ENCODE results near the gene ACSF3.
"Not testable (repeated sequence)": the region's sequence is repeated elsewhere in the genome, so short reads cannot be mapped to it uniquely, and the experiment has no call there.

ACSF3 gene

DNA sequence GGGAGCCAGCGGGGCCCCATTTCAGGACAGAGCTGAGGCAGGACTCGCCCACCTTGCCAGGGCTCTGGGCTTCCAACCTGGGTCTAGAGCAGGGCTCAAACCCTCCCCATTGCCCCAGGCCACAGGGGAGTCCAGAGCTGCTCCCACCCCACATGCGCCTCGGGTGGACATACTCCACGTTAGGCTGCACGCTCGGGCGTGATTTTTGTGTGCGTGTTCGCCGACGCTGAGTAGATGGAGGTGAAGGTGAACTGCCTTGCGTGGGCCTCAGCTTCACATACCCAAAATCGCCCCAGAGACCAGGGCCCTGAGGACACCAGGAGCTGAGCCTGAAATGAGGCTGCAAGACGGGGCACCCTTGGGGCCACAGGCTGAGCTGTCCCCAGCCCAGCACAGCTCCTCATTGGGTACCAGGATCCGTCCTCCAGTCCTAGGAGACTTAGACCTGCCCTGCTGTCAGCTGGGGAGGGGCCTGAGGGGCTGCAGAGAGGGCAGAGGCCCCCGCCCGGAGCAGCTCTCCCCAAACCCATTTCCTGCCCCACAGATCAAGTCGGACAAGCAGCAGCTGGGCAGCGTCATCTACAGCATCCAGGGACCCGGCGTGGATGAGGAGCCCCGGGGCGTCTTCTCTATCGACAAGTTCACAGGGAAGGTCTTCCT, 86.1 kb downstream of the ACSF3 start:
- no peak for DNase-seq

DNA sequence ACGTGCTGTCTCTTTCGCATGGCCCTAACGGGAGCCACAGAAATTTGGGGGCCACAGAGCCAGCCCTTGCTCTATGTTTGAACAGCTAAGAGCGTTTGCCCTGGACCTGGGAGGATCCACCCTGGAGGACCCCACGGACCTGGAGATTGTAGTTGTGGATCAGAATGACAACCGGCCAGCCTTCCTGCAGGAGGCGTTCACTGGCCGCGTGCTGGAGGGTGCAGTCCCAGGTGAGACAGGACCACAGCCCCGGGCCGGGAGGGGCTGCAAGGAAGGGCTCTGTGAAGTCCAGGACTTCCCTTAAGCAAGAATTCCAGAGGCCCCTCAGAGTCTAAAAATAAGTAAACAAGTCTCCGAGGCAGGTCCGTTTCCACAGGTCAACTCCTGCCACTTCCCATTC, 89.8 kb downstream of the ACSF3 start:
- no peak for DNase-seq

GRCh38 chr16:89183975-89184676, 90.5 kb downstream of the ACSF3 start:
- DNase-seq: no peak

DNA sequence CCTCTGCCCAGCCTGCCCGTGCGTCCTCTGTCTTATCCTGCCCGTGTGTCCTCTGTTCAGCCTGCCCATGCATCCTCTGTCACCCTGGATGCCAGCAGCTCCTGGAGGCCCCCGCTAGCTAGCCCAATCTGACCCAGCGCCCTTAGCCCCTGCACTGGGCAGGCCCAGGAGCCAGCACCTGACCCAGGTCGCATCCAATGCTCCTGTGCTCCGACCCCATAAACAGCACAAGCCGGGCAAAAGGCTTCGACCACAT, 91.0 kb downstream of the ACSF3 start:
- DNase-seq: no peak

DNA sequence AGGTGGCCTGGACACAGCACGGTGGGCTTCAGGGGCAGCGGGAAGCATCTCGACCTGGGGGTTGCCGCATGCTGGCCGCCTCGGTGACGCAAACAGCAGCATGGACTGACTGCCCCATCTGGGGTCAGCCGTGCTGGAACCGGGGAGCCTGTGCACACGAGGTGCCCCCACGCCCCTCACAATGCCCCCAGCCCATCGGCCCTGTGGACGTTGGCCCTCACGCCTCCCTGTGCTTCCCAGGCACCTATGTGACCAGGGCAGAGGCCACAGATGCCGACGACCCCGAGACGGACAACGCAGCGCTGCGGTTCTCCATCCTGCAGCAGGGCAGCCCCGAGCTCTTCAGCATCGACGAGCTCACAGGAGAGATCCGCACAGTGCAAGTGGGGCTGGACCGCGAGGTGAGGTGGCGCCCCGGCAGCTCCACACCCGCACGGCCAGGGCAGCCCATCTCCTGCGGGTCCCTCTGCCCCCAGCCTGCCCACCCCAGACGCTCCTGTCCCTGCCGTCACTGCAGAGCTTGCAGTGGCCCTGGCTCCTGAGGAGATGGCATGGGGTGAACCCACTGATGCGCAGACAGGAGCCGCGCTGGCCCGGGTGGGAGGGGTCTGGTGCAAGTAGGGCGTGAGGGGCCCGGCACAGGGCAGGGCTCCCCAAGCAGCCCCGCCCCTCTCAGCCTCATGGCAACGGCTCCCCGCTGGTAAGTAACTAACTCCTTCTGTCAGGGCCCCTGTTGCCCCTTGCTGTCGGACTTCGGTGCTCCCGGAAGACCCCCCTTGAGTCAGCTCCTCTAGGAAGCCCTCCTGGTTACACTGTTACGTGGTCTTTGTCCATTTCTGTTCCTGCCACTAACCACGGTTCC, 91.5 kb downstream of the ACSF3 start:
- DNase-seq: no peak

DNA sequence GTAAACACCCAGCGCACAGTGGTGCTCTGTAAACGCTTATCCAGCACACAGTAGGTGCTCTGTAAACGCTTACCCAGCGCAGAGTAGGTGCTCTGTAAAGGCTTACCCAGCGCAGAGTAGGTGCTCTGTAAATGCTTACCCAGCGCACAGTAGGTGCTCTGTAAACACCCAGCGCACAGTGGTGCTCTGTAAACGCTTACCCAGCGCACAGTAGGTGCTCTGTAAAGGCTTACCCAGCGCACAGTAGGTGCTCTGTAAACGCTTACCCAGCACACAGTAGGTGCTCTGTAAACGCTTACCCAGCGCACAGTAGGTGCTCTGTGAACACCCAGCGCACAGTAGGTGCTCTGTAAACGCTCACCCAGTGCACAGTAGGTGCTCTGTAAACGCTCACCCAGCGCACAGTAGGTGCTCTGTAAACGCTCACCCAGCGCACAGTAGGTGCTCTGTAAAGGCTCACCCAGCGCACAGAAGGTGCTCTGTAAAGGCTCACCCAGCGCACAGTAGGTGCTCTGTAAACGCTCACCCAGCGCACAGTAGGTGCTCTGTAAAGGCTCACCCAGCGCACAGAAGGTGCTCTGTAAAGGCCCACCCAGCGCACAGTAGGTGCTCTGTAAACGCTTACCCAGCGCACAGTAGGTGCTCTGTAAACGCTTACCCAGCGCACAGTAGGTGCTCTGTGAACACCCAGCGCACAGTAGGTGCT, 92.4 kb downstream of the ACSF3 start:
- not testable (repeated sequence) for DNase-seq

- not testable (repeated sequence) for DNase-seq
These were observed 93.0 kb downstream of the ACSF3 start for GRCh38 chr16:89186593-89187031.

GRCh38 chr16:89187032-89187769, 93.5 kb downstream of the ACSF3 start:
- DNase-seq: peak; percentile 42

DNA sequence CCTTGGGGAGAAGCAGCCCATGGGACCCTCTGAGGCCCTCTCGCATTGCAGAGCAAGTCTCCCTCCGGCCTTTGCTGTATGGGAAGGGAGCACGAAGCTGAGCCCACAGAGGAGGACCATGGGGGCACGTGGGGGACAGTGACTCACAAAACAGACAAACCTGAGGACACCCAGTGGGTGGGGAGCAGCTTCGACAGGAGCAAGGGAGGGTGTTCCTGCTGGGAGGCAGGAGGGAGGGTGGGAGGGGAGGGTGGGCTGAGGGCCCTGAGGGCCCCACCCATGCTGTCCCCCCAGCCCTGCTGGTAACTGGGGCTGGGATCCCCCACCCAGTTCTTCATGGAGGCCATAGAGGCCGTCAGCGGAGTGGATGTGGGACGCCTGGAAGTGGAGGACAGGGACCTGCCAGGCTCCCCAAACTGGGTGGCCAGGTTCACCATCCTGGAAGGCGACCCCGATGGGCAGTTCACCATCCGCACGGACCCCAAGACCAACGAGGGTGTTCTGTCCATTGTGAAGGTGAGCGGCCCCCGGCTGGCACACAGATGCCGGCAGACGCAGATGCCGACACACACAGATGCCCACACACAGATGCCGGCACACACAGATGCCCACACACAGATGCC, 94.2 kb downstream of the ACSF3 start:
- no peak for DNase-seq

GRCh38 chr16:89188471-89189357, 95.1 kb downstream of the ACSF3 start:
- not testable (repeated sequence) for DNase-seq

DNA sequence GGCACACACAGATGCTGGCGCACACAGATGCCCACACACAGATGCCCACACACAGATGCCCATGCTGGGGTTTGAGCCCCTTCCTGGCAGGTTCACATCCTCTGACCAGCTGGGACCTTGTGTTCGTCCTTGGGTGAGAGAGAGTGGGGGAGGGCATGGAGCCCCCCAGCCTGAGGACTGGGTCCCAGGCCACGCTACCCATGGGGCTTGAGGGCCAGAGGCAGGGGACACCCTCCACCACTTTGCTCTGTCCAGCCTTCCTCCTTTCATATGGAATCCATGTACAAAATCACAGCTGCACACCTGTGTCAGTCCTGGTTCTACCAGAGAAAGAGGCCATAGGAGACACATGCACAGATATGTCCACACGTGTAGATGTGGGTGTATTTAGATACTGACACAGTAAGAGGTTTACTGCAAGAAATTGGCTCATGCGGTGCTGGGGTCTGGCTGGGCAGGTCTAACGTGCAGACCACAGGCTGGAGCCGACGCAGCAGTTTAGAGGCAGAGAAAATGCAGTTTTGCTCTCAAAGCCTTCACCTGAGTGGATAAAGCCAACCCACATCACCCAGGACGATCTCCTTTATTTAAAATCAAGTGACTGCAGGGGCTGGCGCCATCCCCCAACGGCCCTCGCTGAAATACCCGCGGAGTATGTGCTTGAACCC, 95.8 kb downstream of the ACSF3 start:
- DNase-seq: no peak

DNA sequence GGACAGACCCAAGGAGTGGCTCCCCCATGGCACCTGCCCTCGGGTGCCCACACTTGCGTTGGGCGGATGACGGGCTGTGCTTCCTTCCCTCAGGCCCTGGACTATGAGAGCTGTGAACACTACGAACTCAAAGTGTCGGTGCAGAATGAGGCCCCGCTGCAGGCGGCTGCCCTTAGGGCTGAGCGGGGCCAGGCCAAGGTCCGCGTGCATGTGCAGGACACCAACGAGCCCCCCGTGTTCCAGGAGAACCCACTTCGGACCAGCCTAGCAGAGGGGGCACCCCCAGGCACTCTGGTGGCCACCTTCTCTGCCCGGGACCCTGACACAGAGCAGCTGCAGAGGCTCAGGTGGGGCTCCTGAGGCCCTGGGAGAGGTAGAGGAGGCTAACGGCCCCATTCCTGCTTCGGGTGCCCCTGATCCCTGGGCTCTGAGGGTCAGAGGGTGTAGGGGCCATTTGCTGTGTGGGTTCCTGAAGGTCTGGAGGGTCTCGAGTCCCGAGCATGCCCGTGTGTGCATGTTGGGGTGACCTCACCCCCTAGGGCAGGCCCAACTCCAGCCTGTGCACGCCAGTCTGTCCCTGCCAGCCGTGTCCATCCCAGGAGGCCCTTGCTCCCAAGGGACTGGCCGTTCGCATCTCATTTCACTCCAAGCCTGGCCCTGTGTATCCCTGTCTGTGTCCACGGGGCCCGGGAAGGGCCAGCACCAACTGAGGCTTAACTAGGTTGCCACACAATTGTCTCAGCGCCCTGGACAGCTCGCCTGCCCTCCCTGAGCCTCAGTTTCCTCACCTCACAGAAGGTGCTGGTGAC, 96.7 kb downstream of the ACSF3 start:
- no peak for DNase-seq

DNA sequence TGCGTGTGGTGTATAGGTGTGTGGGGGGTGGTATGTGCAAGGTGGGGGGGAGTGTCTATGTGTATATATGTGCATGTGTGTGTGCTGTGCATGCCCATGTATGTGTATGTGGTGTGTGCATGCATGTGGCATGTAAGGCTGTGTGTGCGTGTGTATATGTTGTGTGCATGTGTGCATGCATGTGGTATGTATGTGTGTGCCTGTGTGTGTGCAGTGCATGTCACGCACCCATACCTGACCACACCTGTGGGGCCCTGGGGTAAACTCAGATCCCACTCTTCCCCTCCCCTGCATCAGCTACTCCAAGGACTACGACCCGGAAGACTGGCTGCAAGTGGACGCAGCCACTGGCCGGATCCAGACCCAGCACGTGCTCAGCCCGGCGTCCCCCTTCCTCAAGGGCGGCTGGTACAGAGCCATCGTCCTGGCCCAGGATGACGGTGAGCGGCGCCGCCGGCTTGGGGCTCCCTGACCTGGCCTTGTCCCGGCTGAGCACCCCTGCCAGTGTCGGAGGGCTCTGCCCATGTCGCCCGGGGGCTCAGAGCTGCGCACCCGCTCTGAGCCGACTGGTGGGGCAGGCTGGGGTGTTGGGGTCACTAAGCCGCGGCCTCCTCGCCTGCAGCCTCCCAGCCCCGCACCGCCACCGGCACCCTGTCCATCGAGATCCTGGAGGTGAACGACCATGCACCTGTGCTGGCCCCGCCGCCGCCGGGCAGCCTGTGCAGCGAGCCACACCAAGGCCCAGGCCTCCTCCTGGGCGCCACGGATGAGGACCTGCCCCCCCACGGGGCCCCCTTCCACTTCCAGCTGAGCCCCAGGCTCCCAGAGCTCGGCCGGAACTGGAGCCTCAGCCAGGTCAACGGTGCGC, 97.6 kb downstream of the ACSF3 start:
- DNase-seq: no peak

- DNase-seq: no peak
These were observed 98.2 kb downstream of the ACSF3 start for GRCh38 chr16:89191901-89192185.

GRCh38 chr16:89192186-89192955, 98.7 kb downstream of the ACSF3 start:
- DNase-seq: not testable (repeated sequence)

DNA sequence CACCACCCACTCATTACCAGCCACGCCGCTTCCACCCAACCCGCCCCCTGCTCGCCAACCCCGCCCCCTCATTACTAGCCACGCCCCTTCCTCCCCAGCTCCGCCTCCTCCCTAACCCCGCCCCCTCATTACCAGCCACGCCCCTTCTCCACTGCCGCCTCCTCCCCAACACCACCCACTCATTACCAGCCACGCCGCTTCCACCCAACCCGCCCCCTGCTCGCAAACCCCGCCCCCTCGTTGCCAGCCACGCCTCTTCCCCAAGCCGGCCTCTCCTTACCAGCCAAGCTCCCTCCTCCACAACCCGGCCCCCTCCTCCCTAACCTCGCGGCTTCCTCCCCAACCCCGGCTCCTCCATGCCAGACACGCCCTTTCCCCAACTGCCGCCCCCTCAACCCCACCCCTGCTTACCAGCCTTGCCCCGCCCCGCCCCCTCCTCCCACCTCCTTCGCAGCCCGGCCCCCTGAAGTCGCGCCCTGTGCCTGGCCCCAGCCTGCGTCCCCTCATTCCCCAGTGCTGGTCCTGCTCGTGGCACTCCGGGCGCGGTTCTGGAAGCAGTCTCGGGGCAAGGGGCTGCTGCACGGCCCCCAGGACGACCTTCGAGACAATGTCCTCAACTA, 99.4 kb downstream of the ACSF3 start:
- no peak for DNase-seq

GRCh38 chr16:89193576-89194293, 100.1 kb downstream of the ACSF3 start:
- DNase-seq: no peak

All from NCI-H146 (cell line).